HepG2 (cell line): ENCODE measurements around the gene SLC26A9. TPM values are rescaled to one million over a fixed set of nuclear protein-coding genes. Genes with fewer than 3 reads are reported as not detected.

ENCODE experiments used
- ATAC-seq: fragments of 200-7000 bp; cut with Tn5 transposase; 3 replicates; pipeline ENCODE4 v1.9.1; 2020; ENCODE audit warnings: mild to moderate bottlenecking, moderate library complexity
- BruUV-seq: library from RNA; stranded (reverse); fragments of 400-500 nt; replicated peaks from 2 replicates; lab custom pipeline; 2021; lab: Mats Ljungman, UMichigan
- CTCF ChIA-PET: fragments of 300-600 bp; formaldehyde crosslinking; extraction: SDS; loops from one replicate; lab custom pipeline; 2021; ENCODE audit warnings: low total read pairs, inconsistent platforms, low intra/inter-chr PET ratio; lab: Yijun Ruan, JAX
- POLR2A ChIA-PET: fragments of 350-600 bp; sonication (Branson Sonifier 250); formaldehyde crosslinking; loops from one replicate; lab custom pipeline; 2020; ENCODE audit warnings: antibody characterized with exemption, inconsistent platforms; lab: Yijun Ruan, JAX
- DNase-seq: peaks from one replicate; pipeline ENCODE4 v3.0.0-alpha.2; 2015; ENCODE audit warnings: low spot score
- FAIRE-seq: peaks from 3 replicates; lab custom pipeline; 2011; peaks lifted over from hg19 to GRCh38; lab: Jason Lieb, UNC
- H2AFZ ChIP-seq: one replicate; pipeline ENCODE4 v1.6.1; 2011; ENCODE audit warnings: low read length, inconsistent platforms
- H3K27ac ChIP-seq: fragments of 300-600 bp; 3 replicates; pipeline ENCODE4 v1.8.0; 2011; ENCODE audit warnings: mixed run types, mild to moderate bottlenecking, mixed read lengths, low read length, inconsistent platforms; ENCODE audit not compliant: insufficient read depth; ENCODE audit errors: extremely low read length
- H3K27me3 ChIP-seq, 2 experiments: fragments of 200-600 bp in 1 of 2; 2 replicates in 1 of 2; 3 replicates in 1 of 2; pipeline versions ENCODE4 v1.6.0 to v1.8.0; 2011; ENCODE audit warnings: low read length in 2 of 2, mild to moderate bottlenecking in 2 of 2, moderate library complexity in 2 of 2, inconsistent platforms in 1 of 2; ENCODE audit not compliant: insufficient read depth in 2 of 2, control insufficient read depth in 1 of 2
- H3K36me3 ChIP-seq, 2 experiments: fragments of 200-600 bp in 1 of 2; replicated peaks in 1 of 2; 2 replicates in 1 of 2; 3 replicates in 1 of 2; pipeline versions ENCODE4 v1.5.1 to v1.8.0; 2011; ENCODE audit warnings: low read length in 2 of 2, inconsistent platforms in 1 of 2; ENCODE audit not compliant: insufficient read depth in 2 of 2, control insufficient read depth in 1 of 2
- H3K4me1 ChIP-seq: 2 replicates; pipeline ENCODE4 v1.5.1; 2012; ENCODE audit warnings: low read length, inconsistent platforms; ENCODE audit not compliant: insufficient read depth
- H3K4me2 ChIP-seq: 2 replicates; pipeline ENCODE4 v1.6.0; 2011; ENCODE audit warnings: low read depth, low read length, inconsistent platforms
- H3K4me3 ChIP-seq, 3 experiments: fragments of 200-600 bp in 1 of 3; sonication (generic), shearing (Covaris generic) in 1 of 3; replicated peaks in 1 of 3; 2 replicates each; pipeline ENCODE4 v1.5.1; 2011 to 2016; ENCODE audit warnings: low read length in 3 of 3, inconsistent platforms in 2 of 3, low read depth in 2 of 3, mild to moderate bottlenecking in 2 of 3, control low read depth in 1 of 3, mixed read lengths in 1 of 3; ENCODE audit not compliant: insufficient read depth in 1 of 3
- H3K79me2 ChIP-seq: one replicate; pipeline ENCODE4 v1.6.1; 2011; ENCODE audit warnings: low read length, inconsistent platforms; ENCODE audit not compliant: insufficient read depth
- H3K9ac ChIP-seq: 2 replicates; pipeline ENCODE4 v1.6.0; 2011; ENCODE audit warnings: mild to moderate bottlenecking, low read depth, low read length, inconsistent platforms; ENCODE audit not compliant: insufficient read depth
- H3K9me3 ChIP-seq: 2 replicates; pipeline ENCODE4 v1.5.1; 2012; ENCODE audit warnings: mild to moderate bottlenecking, low read length
- H4K20me1 ChIP-seq: 2 replicates; pipeline ENCODE4 v1.6.0; 2011; ENCODE audit warnings: inconsistent platforms, mild to moderate bottlenecking, low read length, moderate library complexity; ENCODE audit not compliant: insufficient read depth
- AKAP8 ChIP-seq: sonication (generic); formaldehyde crosslinking; IDR thresholded peaks from 2 replicates; pipeline ENCODE4 v1.5.1; 2020; ENCODE audit warnings: mild to moderate bottlenecking, missing genetic modification reagents
- ELF1 ChIP-seq: sonication (generic); formaldehyde crosslinking; IDR thresholded peaks from 2 replicates; pipeline ENCODE4 v1.4.0; 2020; ENCODE audit warnings: missing genetic modification reagents
- GATA4 ChIP-seq: sonication (generic); IDR thresholded peaks from 2 replicates; pipeline ENCODE4 v1.6.1; 2016; ENCODE audit warnings: antibody characterized with exemption, low read depth, borderline replicate concordance
- IRF2 ChIP-seq: IDR thresholded peaks from 2 replicates; pipeline ENCODE4 v1.6.1; 2018; ENCODE audit warnings: missing genetic modification reagents, missing compliant biosample characterization
- MAFK ChIP-seq, 2 experiments: IDR thresholded peaks in 1 of 2; conservative IDR thresholded peaks in 1 of 2; 2 replicates each; pipeline ENCODE4 v1.6.1; 2011; ENCODE audit warnings: improper control_type of control experiment in 2 of 2, low read length in 2 of 2
- MEF2D ChIP-seq: sonication (generic); formaldehyde crosslinking; IDR thresholded peaks from 2 replicates; pipeline ENCODE4 v1.5.1; 2020; ENCODE audit warnings: mild to moderate bottlenecking, missing genetic modification reagents
- POLR2G ChIP-seq: fragments of 200-400 bp; formaldehyde crosslinking; IDR thresholded peaks from 2 replicates; pipeline ENCODE4 v1.6.1; 2018; ENCODE audit warnings: mild to moderate bottlenecking, low read depth, low read length, moderate library complexity
- RBAK ChIP-seq: sonication (generic); formaldehyde crosslinking; IDR thresholded peaks from 2 replicates; pipeline ENCODE4 v1.5.1; 2020; ENCODE audit warnings: mild to moderate bottlenecking, missing genetic modification reagents
- ZBTB21 ChIP-seq: sonication (generic); formaldehyde crosslinking; IDR thresholded peaks from 2 replicates; pipeline ENCODE4 v1.4.0; 2020; ENCODE audit warnings: missing genetic modification reagents
- ZNF143 ChIP-seq: sonication (generic); formaldehyde crosslinking; IDR thresholded peaks from 2 replicates; pipeline ENCODE4 v1.4.0; 2020; ENCODE audit warnings: missing genetic modification reagents
- WGBS: methylation state at CpG from one replicate; pipeline ENCODE4 v1.1.6; 2017; ENCODE audit warnings: low lambda C conversion rate; 5-methylcytosine and 5-hydroxymethylcytosine counted together
- in situ Hi-C: cut with HindIII; loops from 2 replicates; pipeline ENCODE4 v1.10.0; 2017; ENCODE audit warnings: low pct_unique_long_range_greater_than_20kb; ENCODE audit not compliant: extremely low pct_ligation_motif_present
- intact Hi-C: fragments of 100-400 bp; cut with micrococcal nuclease; formaldehyde crosslinking; loops from one replicate; pipeline ENCODE4 v1.10.0; 2022; ENCODE audit not compliant: unreplicated experiment
- polyA plus RNA-seq, 8 experiments: library from polyadenylated mRNA; depleted of rRNA in 3 of 8; stranded (reverse) in 7 of 8; unstranded in 1 of 8; fragments of >200 nt; fragmentation: Illumina TruSeq in 4 of 8; extraction: Trizol in 4 of 8; gene quantifications; 2 replicates each; pipeline versions ENCODE4 v1.2.1 to v1.2.3, GENCODE V29; 2011 to 2016; ENCODE audit warnings: low read depth in 4 of 8, missing spikeins in 1 of 8, mixed read lengths in 1 of 8; ENCODE audit not compliant: insufficient read depth in 1 of 8
- total RNA-seq, 5 experiments: library from RNA; depleted of rRNA; stranded (reverse); fragments of >200 nt; fragmentation: Illumina TruSeq; extraction: Trizol; gene quantifications; 2 replicates each; pipeline ENCODE4 v1.2.3, GENCODE V29; 2016; ENCODE audit warnings: low read depth in 1 of 5
- TF ChIP-seq, protein P1 (sequence below): sonication (generic); formaldehyde crosslinking; IDR thresholded peaks from 2 replicates; pipeline ENCODE4 v1.5.0; 2020; ENCODE audit warnings: missing genetic modification reagents, mild to moderate bottlenecking, borderline replicate concordance
- TF ChIP-seq, protein P2 (sequence below): sonication (generic); formaldehyde crosslinking; conservative IDR thresholded peaks from 2 replicates; pipeline ENCODE4 v1.5.0; 2020; ENCODE audit warnings: missing genetic modification reagents
- TF ChIP-seq, protein P3 (sequence below): sonication (generic); formaldehyde crosslinking; IDR thresholded peaks from 2 replicates; pipeline ENCODE4 v1.5.0; 2020; ENCODE audit warnings: mild to moderate bottlenecking, missing genetic modification reagents
- TF ChIP-seq, protein P4 (sequence below): sonication (generic); formaldehyde crosslinking; IDR thresholded peaks from 2 replicates; pipeline ENCODE4 v1.4.0; 2020; ENCODE audit warnings: missing genetic modification reagents, borderline replicate concordance

Gene SLC26A9
- total and polyA plus RNA-seq, 2 of the 13 experiments (the other 11 are each of a cell fraction or from before 2014, with no cell fraction given), result 0.11 to 0.15 TPM

DNA sequence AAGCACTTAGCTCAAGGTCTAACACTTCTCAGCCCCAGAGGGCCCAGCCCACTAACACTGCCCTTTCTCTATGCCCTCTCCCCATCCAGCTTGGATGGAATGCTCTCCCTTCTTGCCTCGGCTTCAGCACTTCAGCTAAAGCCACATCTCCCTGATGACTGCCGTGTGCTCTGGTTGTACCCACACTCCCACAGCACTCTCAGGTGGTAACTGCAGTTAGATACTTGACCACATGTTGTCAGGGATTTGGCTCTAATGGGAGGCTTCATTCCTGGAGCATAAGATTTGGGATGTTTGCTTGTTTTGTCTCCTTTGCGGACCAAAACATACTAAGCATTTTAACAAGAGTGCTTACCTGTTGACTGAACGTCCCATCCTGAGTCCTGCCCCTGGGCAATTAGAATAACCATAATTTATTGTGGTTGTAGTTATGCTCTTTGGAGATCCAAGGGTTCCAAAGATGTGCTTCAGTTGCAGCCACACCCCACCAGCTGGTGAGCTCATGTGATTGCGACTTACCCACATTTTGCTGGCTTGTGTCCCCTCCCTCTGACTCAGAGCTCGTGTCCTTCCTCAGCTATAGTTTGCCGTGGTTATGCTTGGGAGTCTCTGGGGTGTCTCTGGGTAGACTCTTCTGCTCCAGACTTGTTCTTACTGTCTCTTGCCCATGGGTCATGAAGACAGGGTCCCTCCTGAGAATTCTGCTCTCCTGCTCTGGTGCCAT, 7.7 kb upstream of the SLC26A9 start:
- no peak overlapping the region for H2AFZ ChIP-seq
- no peaks in the 10 kb centered on the region for H3K79me2 ChIP-seq
- DNase-seq (no peak), ATAC-seq (no peak), FAIRE-seq (no peak)
- H3K9ac ChIP-seq, result no peak overlapping the region
- H3K27ac ChIP-seq, result no peak overlapping the region
- CTCF ChIA-PET, result no interaction called here
- no peak overlapping the region for H3K4me3 ChIP-seq
- 48% methylated on average over 6 of the region's 7 CpGs for WGBS
- BruUV-seq, result no TSS peak
- H3K4me1 ChIP-seq, result no peaks in the 10 kb centered on the region
- H3K4me2 ChIP-seq, result no peak overlapping the region
- no peaks in the 10 kb centered on the region for H4K20me1 ChIP-seq
- TF ChIP-seq ZNF143 (CRISPR knock-in tag) (no peak), ELF1 (CRISPR knock-in tag) (no peak), POLR2G (no peak), GATA4 (no peak), RBAK (no peak), AKAP8 (no peak), MEF2D (no peak), IRF2 (CRISPR knock-in tag) (no peak), ZBTB21 (no peak), MAFK (conservative IDR thresholded peaks at IDR 0.05 in 1 of 2, IDR thresholded peaks at IDR 0.05 in 1 of 2; ENCODE audit: low read length in 2 of 2) (no peak)
- TF ChIP-seq, protein P1, sequence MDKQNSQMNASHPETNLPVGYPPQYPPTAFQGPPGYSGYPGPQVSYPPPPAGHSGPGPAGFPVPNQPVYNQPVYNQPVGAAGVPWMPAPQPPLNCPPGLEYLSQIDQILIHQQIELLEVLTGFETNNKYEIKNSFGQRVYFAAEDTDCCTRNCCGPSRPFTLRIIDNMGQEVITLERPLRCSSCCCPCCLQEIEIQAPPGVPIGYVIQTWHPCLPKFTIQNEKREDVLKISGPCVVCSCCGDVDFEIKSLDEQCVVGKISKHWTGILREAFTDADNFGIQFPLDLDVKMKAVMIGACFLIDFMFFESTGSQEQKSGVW (CRISPR knock-in tag), result no peak
- TF ChIP-seq, protein P2, sequence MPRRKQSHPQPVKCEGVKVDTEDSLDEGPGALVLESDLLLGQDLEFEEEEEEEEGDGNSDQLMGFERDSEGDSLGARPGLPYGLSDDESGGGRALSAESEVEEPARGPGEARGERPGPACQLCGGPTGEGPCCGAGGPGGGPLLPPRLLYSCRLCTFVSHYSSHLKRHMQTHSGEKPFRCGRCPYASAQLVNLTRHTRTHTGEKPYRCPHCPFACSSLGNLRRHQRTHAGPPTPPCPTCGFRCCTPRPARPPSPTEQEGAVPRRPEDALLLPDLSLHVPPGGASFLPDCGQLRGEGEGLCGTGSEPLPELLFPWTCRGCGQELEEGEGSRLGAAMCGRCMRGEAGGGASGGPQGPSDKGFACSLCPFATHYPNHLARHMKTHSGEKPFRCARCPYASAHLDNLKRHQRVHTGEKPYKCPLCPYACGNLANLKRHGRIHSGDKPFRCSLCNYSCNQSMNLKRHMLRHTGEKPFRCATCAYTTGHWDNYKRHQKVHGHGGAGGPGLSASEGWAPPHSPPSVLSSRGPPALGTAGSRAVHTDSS (CRISPR knock-in tag), result no peak
- TF ChIP-seq, protein P3, sequence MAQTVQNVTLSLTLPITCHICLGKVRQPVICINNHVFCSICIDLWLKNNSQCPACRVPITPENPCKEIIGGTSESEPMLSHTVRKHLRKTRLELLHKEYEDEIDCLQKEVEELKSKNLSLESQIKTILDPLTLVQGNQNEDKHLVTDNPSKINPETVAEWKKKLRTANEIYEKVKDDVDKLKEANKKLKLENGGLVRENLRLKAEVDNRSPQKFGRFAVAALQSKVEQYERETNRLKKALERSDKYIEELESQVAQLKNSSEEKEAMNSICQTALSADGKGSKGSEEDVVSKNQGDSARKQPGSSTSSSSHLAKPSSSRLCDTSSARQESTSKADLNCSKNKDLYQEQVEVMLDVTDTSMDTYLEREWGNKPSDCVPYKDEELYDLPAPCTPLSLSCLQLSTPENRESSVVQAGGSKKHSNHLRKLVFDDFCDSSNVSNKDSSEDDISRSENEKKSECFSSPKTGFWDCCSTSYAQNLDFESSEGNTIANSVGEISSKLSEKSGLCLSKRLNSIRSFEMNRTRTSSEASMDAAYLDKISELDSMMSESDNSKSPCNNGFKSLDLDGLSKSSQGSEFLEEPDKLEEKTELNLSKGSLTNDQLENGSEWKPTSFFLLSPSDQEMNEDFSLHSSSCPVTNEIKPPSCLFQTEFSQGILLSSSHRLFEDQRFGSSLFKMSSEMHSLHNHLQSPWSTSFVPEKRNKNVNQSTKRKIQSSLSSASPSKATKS (CRISPR knock-in tag), result no peak
- TF ChIP-seq, protein P4, sequence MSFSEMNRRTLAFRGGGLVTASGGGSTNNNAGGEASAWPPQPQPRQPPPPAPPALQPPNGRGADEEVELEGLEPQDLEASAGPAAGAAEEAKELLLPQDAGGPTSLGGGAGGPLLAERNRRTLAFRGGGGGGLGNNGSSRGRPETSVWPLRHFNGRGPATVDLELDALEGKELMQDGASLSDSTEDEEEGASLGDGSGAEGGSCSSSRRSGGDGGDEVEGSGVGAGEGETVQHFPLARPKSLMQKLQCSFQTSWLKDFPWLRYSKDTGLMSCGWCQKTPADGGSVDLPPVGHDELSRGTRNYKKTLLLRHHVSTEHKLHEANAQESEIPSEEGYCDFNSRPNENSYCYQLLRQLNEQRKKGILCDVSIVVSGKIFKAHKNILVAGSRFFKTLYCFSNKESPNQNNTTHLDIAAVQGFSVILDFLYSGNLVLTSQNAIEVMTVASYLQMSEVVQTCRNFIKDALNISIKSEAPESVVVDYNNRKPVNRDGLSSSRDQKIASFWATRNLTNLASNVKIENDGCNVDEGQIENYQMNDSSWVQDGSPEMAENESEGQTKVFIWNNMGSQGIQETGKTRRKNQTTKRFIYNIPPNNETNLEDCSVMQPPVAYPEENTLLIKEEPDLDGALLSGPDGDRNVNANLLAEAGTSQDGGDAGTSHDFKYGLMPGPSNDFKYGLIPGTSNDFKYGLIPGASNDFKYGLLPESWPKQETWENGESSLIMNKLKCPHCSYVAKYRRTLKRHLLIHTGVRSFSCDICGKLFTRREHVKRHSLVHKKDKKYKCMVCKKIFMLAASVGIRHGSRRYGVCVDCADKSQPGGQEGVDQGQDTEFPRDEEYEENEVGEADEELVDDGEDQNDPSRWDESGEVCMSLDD (CRISPR knock-in tag), result no peak
- H3K36me3 ChIP-seq, result no peaks in the 10 kb centered on the region
- H3K27me3 ChIP-seq, result peaks cover 1 to 37% of the 10 kb centered on the region in 2 experiments; a peak in 3 of 5 replicates
- H3K9me3 ChIP-seq, result no peaks in the 10 kb centered on the region
- in situ Hi-C loops, result no loop called here
- POLR2A ChIA-PET, result no interaction called here
- intact Hi-C loops, result no loop called here
